GM23338 (cell line): ENCODE data around the gene DNAJA3. TPM values are rescaled to one million over a fixed set of nuclear protein-coding genes. Genes with fewer than 3 reads are reported as not detected.

ENCODE experiments used
- ATAC-seq: fragments of 200-7000 bp; cut with Tn5 transposase; 3 replicates; pipeline ENCODE4 v1.9.1; 2020
- DNase-seq: peaks from one replicate; pipeline ENCODE4 v3.0.0-alpha.2; 2015; ENCODE audit warnings: low spot score
- H2AFZ ChIP-seq: fragments of 200-600 bp; sonication (generic); 2 replicates; pipeline ENCODE4 v1.8.0; 2016; ENCODE audit warnings: antibody characterized with exemption, mild to moderate bottlenecking, moderate library complexity
- H3F3A ChIP-seq: fragments of 200-600 bp; sonication (generic); replicated peaks from 2 replicates; pipeline ENCODE4 v1.8.0; 2017; ENCODE audit warnings: antibody characterized with exemption, mixed run types, low read depth
- H3K27ac ChIP-seq: fragments of 200-600 bp; sonication (generic); 2 replicates; pipeline ENCODE4 v1.6.1; 2016; ENCODE audit warnings: low read depth
- H3K27me3 ChIP-seq: fragments of 200-600 bp; sonication (generic); 2 replicates; pipeline ENCODE4 v1.8.0; 2016; ENCODE audit warnings: mild to moderate bottlenecking, mixed run types, moderate library complexity; ENCODE audit not compliant: insufficient read depth
- H3K36me3 ChIP-seq: fragments of 200-600 bp; sonication (generic); 2 replicates; pipeline ENCODE4 v1.8.0; 2016; ENCODE audit warnings: mild to moderate bottlenecking; ENCODE audit not compliant: insufficient read depth
- H3K4me1 ChIP-seq: fragments of 200-600 bp; sonication (generic); 2 replicates; pipeline ENCODE4 v1.8.0; 2016; ENCODE audit warnings: mild to moderate bottlenecking, moderate library complexity; ENCODE audit not compliant: insufficient read depth
- H3K4me2 ChIP-seq: fragments of 200-600 bp; sonication (generic); 2 replicates; pipeline ENCODE4 v1.7.1; 2017; ENCODE audit warnings: mixed run types
- H3K4me3 ChIP-seq: fragments of 200-600 bp; sonication (generic); 2 replicates; pipeline ENCODE4 v1.6.1; 2016; ENCODE audit warnings: mixed run types
- H3K79me2 ChIP-seq: fragments of 200-600 bp; sonication (generic); replicated peaks from 2 replicates; pipeline ENCODE4 v1.8.0; 2017; ENCODE audit warnings: mild to moderate bottlenecking; ENCODE audit not compliant: insufficient read depth
- H3K9me2 ChIP-seq: fragments of 200-600 bp; sonication (generic); 2 replicates; pipeline ENCODE4 v1.8.0; 2017; ENCODE audit not compliant: insufficient read depth
- H4K20me1 ChIP-seq: fragments of 200-600 bp; sonication (generic); replicated peaks from 2 replicates; pipeline ENCODE4 v1.8.0; 2017; ENCODE audit warnings: mild to moderate bottlenecking; ENCODE audit not compliant: insufficient read depth
- H3K27ac Mint-ChIP-seq: 2 replicates; pipeline ENCODE4 v1.8.0; 2020; ENCODE audit warnings: inconsistent platforms, mild to moderate bottlenecking, moderate library complexity, mixed read lengths
- H3K27me3 Mint-ChIP-seq: 3 replicates; pipeline ENCODE4 v1.8.0; 2022; ENCODE audit warnings: low read depth, mild to moderate bottlenecking, moderate library complexity, mixed read lengths, inconsistent platforms; ENCODE audit not compliant: insufficient read depth, poor library complexity
- H3K36me3 Mint-ChIP-seq: 3 replicates; pipeline ENCODE4 v1.8.0; 2021; ENCODE audit warnings: low read depth, mild to moderate bottlenecking, inconsistent platforms, moderate library complexity, mixed read lengths
- H3K4me1 Mint-ChIP-seq: 3 replicates; pipeline ENCODE4 v1.8.0; 2020; ENCODE audit warnings: mild to moderate bottlenecking, inconsistent platforms, mixed read lengths
- H3K4me3 Mint-ChIP-seq: 3 replicates; pipeline ENCODE4 v1.8.0; 2021; ENCODE audit warnings: moderate library complexity, mild to moderate bottlenecking, inconsistent platforms, mixed read lengths
- H3K9me3 Mint-ChIP-seq: 3 replicates; pipeline ENCODE4 v1.8.0; 2020; ENCODE audit warnings: moderate library complexity, mild to moderate bottlenecking, inconsistent platforms, mixed read lengths
- CREB1 ChIP-seq: fragments of 250-450 bp; sonication (Bioruptor Pico); IDR thresholded peaks from 2 replicates; pipeline ENCODE4 v1.5.0; 2020; ENCODE audit warnings: low read depth, mild to moderate bottlenecking, moderate library complexity
- EZH2 ChIP-seq: fragments of 200-600 bp; sonication (generic); IDR thresholded peaks from one replicate; pipeline ENCODE4 v1.8.0; 2017; ENCODE audit warnings: antibody characterized with exemption, mild to moderate bottlenecking, low read depth; ENCODE audit not compliant: unreplicated experiment
- NANOG ChIP-seq: IDR thresholded peaks from 2 replicates; pipeline ENCODE4 v1.6.1; 2016; ENCODE audit warnings: antibody characterized with exemption, borderline replicate concordance
- ZNF331 ChIP-seq: fragments of 250-450 bp; sonication (Bioruptor Pico); IDR thresholded peaks from 2 replicates; pipeline ENCODE4 v1.5.0; 2020; ENCODE audit warnings: low read depth, mild to moderate bottlenecking, moderate library complexity
- ZNF462 ChIP-seq: fragments of 250-450 bp; sonication (Bioruptor Pico); IDR thresholded peaks from 2 replicates; pipeline ENCODE4 v1.5.0; 2020; ENCODE audit warnings: mild to moderate bottlenecking, moderate library complexity
- polyA plus RNA-seq: library from polyadenylated mRNA; unstranded; fragments of >200 nt; fragmentation: Nextera tagmentation; extraction: Ambion mirVana; gene quantifications from 2 replicates; pipeline ENCODE4 v1.2.1, GENCODE V29; 2016
- total RNA-seq: library from RNA; depleted of rRNA; stranded (reverse); fragments of >200 nt; shearing (Covaris generic); gene quantifications from 2 replicates; pipeline ENCODE4 v1.2.3, GENCODE V29; 2014
- TF ChIP-seq, protein P1 (sequence below), 2 experiments: fragments of 200-600 bp in 1 of 2; sonication (generic) in 1 of 2; conservative IDR thresholded peaks; 2 replicates each; pipeline versions ENCODE4 v1.5.1 to v1.6.1; 2016 to 2017; ENCODE audit warnings: antibody characterized with exemption in 2 of 2, low read depth in 2 of 2, mild to moderate bottlenecking in 2 of 2, moderate library complexity in 1 of 2
- TF ChIP-seq, protein P2 (sequence below): IDR thresholded peaks from 2 replicates; pipeline ENCODE4 v1.6.1; 2016; ENCODE audit warnings: antibody characterized with exemption

The DNAJA3 gene
- total and polyA plus RNA-seq, 2 experiments from 2014 or later = 56.3 to 75.5 TPM

DNA sequence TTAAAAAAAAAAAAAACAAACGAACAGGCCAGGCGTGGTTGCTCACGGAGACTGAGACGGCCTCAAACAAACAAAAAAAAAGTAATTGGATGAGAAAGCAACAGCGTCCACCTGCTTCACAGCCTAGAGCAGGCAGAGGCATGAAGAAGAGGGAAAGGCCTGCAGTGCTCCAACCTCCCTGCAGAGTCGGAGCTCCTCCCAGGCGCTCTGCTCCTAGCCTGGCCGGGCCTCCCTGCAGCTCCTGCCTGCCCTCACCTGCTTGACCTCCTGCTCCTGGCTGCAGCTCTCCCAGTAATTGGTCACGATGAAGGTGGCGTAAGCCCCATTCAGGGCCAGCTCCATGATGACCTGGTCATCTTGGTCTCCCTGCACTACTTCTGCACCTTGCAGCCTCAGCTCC is 43.3 kb downstream of the DNAJA3 start:
- Histone ChIP-seq H3K27me3 (no peaks in the 10 kb centered on the region), H3K79me2 (peaks cover 18% of the 10 kb centered on the region), H4K20me1 (no peaks in the 10 kb centered on the region), H3K27ac (no peak overlapping the region), H3K9me2 (no peaks in the 10 kb centered on the region), H3K4me3 (no peak overlapping the region), H2AFZ (no peak overlapping the region), H3F3A (0 out of 2 replicates have a peak, but pooled peaks cover 6% of the 10 kb centered on the region), H3K36me3 (peaks cover 14% of the 10 kb centered on the region; the same call in 1 of the 2 replicates), H3K4me1 (peaks cover 6% of the 10 kb centered on the region), H3K4me2 (no peak overlapping the region)
- TF ChIP-seq, protein P1, sequence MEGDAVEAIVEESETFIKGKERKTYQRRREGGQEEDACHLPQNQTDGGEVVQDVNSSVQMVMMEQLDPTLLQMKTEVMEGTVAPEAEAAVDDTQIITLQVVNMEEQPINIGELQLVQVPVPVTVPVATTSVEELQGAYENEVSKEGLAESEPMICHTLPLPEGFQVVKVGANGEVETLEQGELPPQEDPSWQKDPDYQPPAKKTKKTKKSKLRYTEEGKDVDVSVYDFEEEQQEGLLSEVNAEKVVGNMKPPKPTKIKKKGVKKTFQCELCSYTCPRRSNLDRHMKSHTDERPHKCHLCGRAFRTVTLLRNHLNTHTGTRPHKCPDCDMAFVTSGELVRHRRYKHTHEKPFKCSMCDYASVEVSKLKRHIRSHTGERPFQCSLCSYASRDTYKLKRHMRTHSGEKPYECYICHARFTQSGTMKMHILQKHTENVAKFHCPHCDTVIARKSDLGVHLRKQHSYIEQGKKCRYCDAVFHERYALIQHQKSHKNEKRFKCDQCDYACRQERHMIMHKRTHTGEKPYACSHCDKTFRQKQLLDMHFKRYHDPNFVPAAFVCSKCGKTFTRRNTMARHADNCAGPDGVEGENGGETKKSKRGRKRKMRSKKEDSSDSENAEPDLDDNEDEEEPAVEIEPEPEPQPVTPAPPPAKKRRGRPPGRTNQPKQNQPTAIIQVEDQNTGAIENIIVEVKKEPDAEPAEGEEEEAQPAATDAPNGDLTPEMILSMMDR (conservative IDR thresholded peaks at IDR 0.05; ENCODE audit: low read depth in 2 of 2) = no peak
- TF ChIP-seq ZNF331 (CRISPR knock-in tag) (no peak), NANOG (no peak), CREB1 (CRISPR knock-in tag) (no peak), ZNF462 (CRISPR knock-in tag) (no peak), EZH2 (no peak)
- TF ChIP-seq, protein P2, sequence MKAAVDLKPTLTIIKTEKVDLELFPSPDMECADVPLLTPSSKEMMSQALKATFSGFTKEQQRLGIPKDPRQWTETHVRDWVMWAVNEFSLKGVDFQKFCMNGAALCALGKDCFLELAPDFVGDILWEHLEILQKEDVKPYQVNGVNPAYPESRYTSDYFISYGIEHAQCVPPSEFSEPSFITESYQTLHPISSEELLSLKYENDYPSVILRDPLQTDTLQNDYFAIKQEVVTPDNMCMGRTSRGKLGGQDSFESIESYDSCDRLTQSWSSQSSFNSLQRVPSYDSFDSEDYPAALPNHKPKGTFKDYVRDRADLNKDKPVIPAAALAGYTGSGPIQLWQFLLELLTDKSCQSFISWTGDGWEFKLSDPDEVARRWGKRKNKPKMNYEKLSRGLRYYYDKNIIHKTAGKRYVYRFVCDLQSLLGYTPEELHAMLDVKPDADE = no peak
- H3K27ac Mint-ChIP-seq = no peak overlapping the region
- no peaks in the 10 kb centered on the region; the same call in 2 of the 3 replicates for H3K9me3 Mint-ChIP-seq
- H3K4me3 Mint-ChIP-seq = no peak overlapping the region
- peaks cover 3% of the 10 kb centered on the region for H3K27me3 Mint-ChIP-seq
- H3K4me1 Mint-ChIP-seq = peaks cover 6% of the 10 kb centered on the region
- DNase-seq (no peak), ATAC-seq (no peak; the same call in 2 of the 3 replicates)
- H3K36me3 Mint-ChIP-seq = peaks cover 50% of the 10 kb centered on the region
